DLD1 (cell line): ENCODE results near the gene TSPYL4.
"Not testable (repeated sequence)": the region's sequence is repeated elsewhere in the genome, so short reads cannot be mapped to it uniquely, and the experiment has no call there.

ENCODE experiments used
- in situ Hi-C: cut with HindIII; loops from 2 replicates; pipeline ENCODE4 v1.10.0; 2017; ENCODE audit warnings: low sequenced_read_pairs

The TSPYL4 gene

GRCh38 chr6:116253505-116254296 is at the start of gene TSPYL4:
TSPYL4 (minus strand) TSS chr6:116254075; CDS start chr6:116254008, 67 bp downstream.
- in situ Hi-C loops = no loop called here

GRCh38 chr6:116301104-116301503 is 47.2 kb upstream of the TSPYL4 start:
- in situ Hi-C loops = no loop called here

- in situ Hi-C loops = no loop called here
These were observed 46.7 kb upstream of the TSPYL4 start for GRCh38 chr6:116300566-116300965.

GRCh38 chr6:116298973-116299372 is 45.1 kb upstream of the TSPYL4 start:
- in situ Hi-C loops = no loop called here

- in situ Hi-C loops = no loop called here
These were observed 44.4 kb upstream of the TSPYL4 start for GRCh38 chr6:116298273-116298672.

- in situ Hi-C loops = no loop called here
These were observed 38.7 kb upstream of the TSPYL4 start for GRCh38 chr6:116292553-116292952.

- in situ Hi-C loops = no loop called here
These were observed 38.0 kb upstream of the TSPYL4 start for GRCh38 chr6:116291701-116292396.

- in situ Hi-C loops = no loop called here
These were observed 36.9 kb upstream of the TSPYL4 start for GRCh38 chr6:116290799-116291198.

GRCh38 chr6:116289876-116290275 is 36.0 kb upstream of the TSPYL4 start:
- in situ Hi-C loops = no loop called here

GRCh38 chr6:116287689-116288282 is 33.9 kb upstream of the TSPYL4 start:
- in situ Hi-C loops = no loop called here

- in situ Hi-C loops = no loop called here
These were observed 33.0 kb upstream of the TSPYL4 start for GRCh38 chr6:116286773-116287358.

GRCh38 chr6:116284984-116285383 is 31.1 kb upstream of the TSPYL4 start:
- in situ Hi-C loops = not testable (repeated sequence)

- in situ Hi-C loops = no loop called here
These were observed 29.3 kb upstream of the TSPYL4 start for GRCh38 chr6:116283191-116283590.

- in situ Hi-C loops = no loop called here
These were observed 28.8 kb upstream of the TSPYL4 start for GRCh38 chr6:116282698-116283097.

GRCh38 chr6:116280933-116281316 is 27.1 kb upstream of the TSPYL4 start:
- in situ Hi-C loops = no loop called here

- in situ Hi-C loops = no loop called here
These were observed 26.5 kb upstream of the TSPYL4 start for GRCh38 chr6:116280161-116280932.

- in situ Hi-C loops = no loop called here
These were observed 25.6 kb upstream of the TSPYL4 start, which contains the start of gene TSPYL1 for GRCh38 chr6:116279232-116280160. TSPYL1 (minus strand) TSS chr6:116279930; CDS start chr6:116279830, 100 bp downstream.

- in situ Hi-C loops = no loop called here
These were observed 25.0 kb upstream of the TSPYL4 start for GRCh38 chr6:116278854-116279231.

GRCh38 chr6:116278481-116278829 is 24.6 kb upstream of the TSPYL4 start:
- in situ Hi-C loops = no loop called here

- in situ Hi-C loops = no loop called here
These were observed 23.2 kb upstream of the TSPYL4 start for GRCh38 chr6:116277124-116277523.
